ENCODE results near the gene COQ8A. TPM values are rescaled to one million over a fixed set of nuclear protein-coding genes. Genes with fewer than 3 reads are reported as not detected.

Gene COQ8A
- total RNA-seq, 4 donors from 2014 or later = 46.0 to 80.5 (median 67.7) TPM

DNA sequence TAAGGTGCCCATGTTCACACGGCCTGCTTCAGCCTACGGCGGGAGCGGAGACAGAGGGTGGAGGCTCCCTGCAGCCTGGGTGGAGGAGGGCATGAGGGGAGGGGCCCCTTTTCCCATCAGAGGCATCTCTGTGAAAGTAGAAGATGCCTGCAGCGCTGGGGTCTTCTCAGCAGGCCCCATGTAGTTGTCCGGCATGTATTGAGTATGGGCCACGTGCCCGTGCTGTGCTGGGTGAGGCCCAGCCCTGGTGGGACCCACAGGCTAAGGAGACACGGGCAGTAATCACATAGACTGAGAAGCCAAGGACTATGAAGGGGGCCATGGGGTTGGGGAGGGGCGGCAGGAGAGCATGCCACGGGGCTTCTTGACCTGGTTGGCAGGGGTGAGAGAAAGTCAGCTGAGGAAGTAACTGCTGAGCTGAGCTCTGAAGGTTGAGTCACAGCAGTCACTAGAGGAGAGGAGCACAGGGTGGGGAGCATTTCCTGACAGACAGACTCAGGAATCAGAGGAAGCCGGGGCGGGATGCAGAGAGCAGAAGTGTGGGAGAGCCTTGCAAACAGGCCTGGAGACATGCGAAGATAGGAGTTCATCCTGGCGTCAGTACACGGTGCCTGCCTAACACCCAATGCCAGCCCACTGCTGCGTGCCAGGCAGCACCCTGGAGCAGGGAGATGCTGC, 48.1 kb upstream of the COQ8A start:
- in situ Hi-C loops (cut with MboI; ENCODE audit: low pct_ligation_motif_present in 1 of 4, low pct_unique_long_range_greater_than_20kb in 1 of 4, low sequenced_read_pairs in 3 of 4) (no loop called here), intact Hi-C loops (cut with DNase I; ENCODE audit: low total_unique reads) (loop anchor here (1.0 kb wide), 1 partner anchor 13 kb away; no protein-coding TSS in a partner anchor)
- no peak overlapping the region for H3K4me3 ChIP-seq
- H3K27ac ChIP-seq = no peak overlapping the region
- no peak for DNase-seq
- no peaks in the 10 kb centered on the region for H3K4me1 ChIP-seq
- WGBS, 2 donors (ENCODE audit: low coverage in 1 of 2) = 91% methylated on average over 17 of the region's 17 CpGs; no CpG with 5 or more reads in 1 of the 2 donors
- no peaks in the 10 kb centered on the region for H3K9me3 ChIP-seq
- H3K36me3 ChIP-seq = no peaks in the 10 kb centered on the region
- H3K27me3 ChIP-seq = no peaks in the 10 kb centered on the region
- TF ChIP-seq EP300 (IDR thresholded peaks at IDR 0.05; ENCODE audit: low read depth) = no peak
- TF ChIP-seq POLR2A (IDR thresholded peaks at IDR 0.05) = no peak
- TF ChIP-seq, protein P1, sequence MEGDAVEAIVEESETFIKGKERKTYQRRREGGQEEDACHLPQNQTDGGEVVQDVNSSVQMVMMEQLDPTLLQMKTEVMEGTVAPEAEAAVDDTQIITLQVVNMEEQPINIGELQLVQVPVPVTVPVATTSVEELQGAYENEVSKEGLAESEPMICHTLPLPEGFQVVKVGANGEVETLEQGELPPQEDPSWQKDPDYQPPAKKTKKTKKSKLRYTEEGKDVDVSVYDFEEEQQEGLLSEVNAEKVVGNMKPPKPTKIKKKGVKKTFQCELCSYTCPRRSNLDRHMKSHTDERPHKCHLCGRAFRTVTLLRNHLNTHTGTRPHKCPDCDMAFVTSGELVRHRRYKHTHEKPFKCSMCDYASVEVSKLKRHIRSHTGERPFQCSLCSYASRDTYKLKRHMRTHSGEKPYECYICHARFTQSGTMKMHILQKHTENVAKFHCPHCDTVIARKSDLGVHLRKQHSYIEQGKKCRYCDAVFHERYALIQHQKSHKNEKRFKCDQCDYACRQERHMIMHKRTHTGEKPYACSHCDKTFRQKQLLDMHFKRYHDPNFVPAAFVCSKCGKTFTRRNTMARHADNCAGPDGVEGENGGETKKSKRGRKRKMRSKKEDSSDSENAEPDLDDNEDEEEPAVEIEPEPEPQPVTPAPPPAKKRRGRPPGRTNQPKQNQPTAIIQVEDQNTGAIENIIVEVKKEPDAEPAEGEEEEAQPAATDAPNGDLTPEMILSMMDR (IDR thresholded peaks at IDR 0.05) = no peak
- TF ChIP-seq POLR2AphosphoS5 (IDR thresholded peaks at IDR 0.05) = no peak

DNA sequence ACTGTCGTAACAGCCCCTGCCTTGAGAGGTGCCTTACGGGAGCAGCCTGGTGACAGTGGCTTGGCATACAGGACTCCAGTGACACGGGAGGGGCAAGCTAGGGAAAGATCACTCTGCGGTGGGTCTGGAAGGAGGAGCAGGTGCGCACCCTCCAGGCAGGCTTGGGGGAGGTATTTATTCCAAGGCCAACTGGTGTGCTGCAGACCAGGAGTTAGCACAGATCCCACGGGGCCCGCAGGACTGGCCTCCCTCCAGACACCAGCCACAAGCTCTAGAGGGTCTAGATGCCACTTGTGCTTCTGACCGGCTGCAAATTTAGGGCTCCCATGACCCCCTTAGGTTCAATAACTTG, 47.6 kb upstream of the COQ8A start:
- no peak for DNase-seq
- TF ChIP-seq POLR2A (IDR thresholded peaks at IDR 0.05) (no peak), EP300 (IDR thresholded peaks at IDR 0.05; ENCODE audit: low read depth) (no peak), POLR2AphosphoS5 (IDR thresholded peaks at IDR 0.05) (no peak)
- TF ChIP-seq, protein P1 (IDR thresholded peaks at IDR 0.05) = no peak
- H3K27ac ChIP-seq = no peak overlapping the region
- in situ Hi-C loops (cut with MboI; ENCODE audit: low pct_ligation_motif_present in 1 of 4, low pct_unique_long_range_greater_than_20kb in 1 of 4, low sequenced_read_pairs in 3 of 4) (no loop called here), intact Hi-C loops (cut with DNase I; ENCODE audit: low total_unique reads) (loop anchor here (1.0 kb wide), 1 partner anchor 13 kb away; no protein-coding TSS in a partner anchor)
- H3K27me3 ChIP-seq = no peaks in the 10 kb centered on the region
- H3K9me3 ChIP-seq = no peaks in the 10 kb centered on the region
- no peak overlapping the region for H3K4me3 ChIP-seq
- WGBS, 2 donors (ENCODE audit: low coverage in 1 of 2) = 94% methylated on average over 8 of the region's 8 CpGs; no CpG with 5 or more reads in 1 of the 2 donors
- no peaks in the 10 kb centered on the region for H3K4me1 ChIP-seq
- no peaks in the 10 kb centered on the region for H3K36me3 ChIP-seq

DNA sequence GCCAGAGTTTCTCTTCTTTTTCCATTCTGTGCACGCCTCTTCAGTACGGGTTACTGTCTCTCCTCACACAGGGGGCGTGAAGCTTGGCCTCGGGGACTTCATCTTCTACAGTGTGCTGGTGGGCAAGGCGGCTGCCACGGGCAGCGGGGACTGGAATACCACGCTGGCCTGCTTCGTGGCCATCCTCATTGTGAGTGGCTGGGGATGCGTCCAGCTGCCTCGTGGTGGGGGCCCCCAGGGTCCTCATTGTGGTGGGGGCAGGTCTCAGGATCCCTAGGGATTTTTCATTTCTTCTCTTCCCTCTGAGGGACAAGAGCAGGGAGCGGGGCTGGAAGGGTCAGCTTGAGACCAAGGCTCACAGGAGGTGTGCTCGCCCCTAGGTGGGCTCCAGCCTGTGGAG, 46.2 kb upstream of the COQ8A start:
- Histone ChIP-seq H3K4me3 (no peak overlapping the region), H3K36me3 (peaks cover 0 to 3% (median 0%) of the 10 kb centered on the region in 4 donors), H3K27me3 (no peaks in the 10 kb centered on the region), H3K27ac (no peak overlapping the region), H3K9me3 (no peaks in the 10 kb centered on the region), H3K4me1 (no peaks in the 10 kb centered on the region)
- no peak for DNase-seq
- intact Hi-C loops (cut with DNase I; ENCODE audit: low total_unique reads) (no loop called here), in situ Hi-C loops (cut with MboI; ENCODE audit: low pct_ligation_motif_present in 1 of 4, low pct_unique_long_range_greater_than_20kb in 1 of 4, low sequenced_read_pairs in 3 of 4) (no loop called here)
- no peak for TF ChIP-seq EP300 (IDR thresholded peaks at IDR 0.05; ENCODE audit: low read depth)
- TF ChIP-seq POLR2AphosphoS5 (IDR thresholded peaks at IDR 0.05) = no peak
- TF ChIP-seq, protein P1 (IDR thresholded peaks at IDR 0.05) = no peak
- no peak for TF ChIP-seq POLR2A (IDR thresholded peaks at IDR 0.05)
- WGBS, 2 donors (ENCODE audit: low coverage in 1 of 2) = 92% methylated on average over 13 of the region's 13 CpGs; no CpG with 5 or more reads in 1 of the 2 donors

DNA sequence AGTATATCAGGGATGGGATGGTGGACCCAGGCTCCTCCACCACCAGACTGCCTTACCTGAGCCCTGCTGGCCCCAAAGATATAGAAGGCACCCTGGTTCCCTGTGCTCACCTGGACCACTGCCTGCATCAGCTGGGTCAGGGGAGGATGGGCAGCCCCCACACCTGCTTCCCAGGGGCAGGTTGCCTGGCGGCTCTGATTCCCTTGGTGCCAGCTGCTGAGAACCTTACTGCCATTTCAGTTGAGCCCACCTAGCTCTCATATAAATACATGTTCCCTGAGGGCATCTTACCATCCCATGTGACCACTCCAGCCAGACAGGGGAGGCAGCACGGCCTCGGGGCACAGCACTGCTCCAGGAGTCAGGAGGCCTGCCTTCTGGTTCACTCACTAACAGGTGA, 45.3 kb upstream of the COQ8A start:
- TF ChIP-seq POLR2A (IDR thresholded peaks at IDR 0.05) (no peak), POLR2AphosphoS5 (IDR thresholded peaks at IDR 0.05) (no peak), EP300 (IDR thresholded peaks at IDR 0.05; ENCODE audit: low read depth) (no peak)
- TF ChIP-seq, protein P1 (IDR thresholded peaks at IDR 0.05) = no peak
- no peaks in the 10 kb centered on the region for H3K27me3 ChIP-seq
- no peak for DNase-seq
- in situ Hi-C loops (cut with MboI; ENCODE audit: low pct_ligation_motif_present in 1 of 4, low pct_unique_long_range_greater_than_20kb in 1 of 4, low sequenced_read_pairs in 3 of 4) = no loop called here
- H3K4me1 ChIP-seq = no peaks in the 10 kb centered on the region
- no peaks in the 10 kb centered on the region for H3K9me3 ChIP-seq
- intact Hi-C loops (cut with DNase I; ENCODE audit: low total_unique reads) = no loop called here
- H3K27ac ChIP-seq = no peak overlapping the region
- peaks cover 0 to 7% (median 2%) of the 10 kb centered on the region in 4 donors for H3K36me3 ChIP-seq
- 100% methylated on average over 3 of the region's 3 CpGs; no CpG with 5 or more reads in 1 of the 2 donors for WGBS, 2 donors (ENCODE audit: low coverage in 1 of 2)
- no peak overlapping the region for H3K4me3 ChIP-seq
